Retinal pigment epithelial cell (primary cell): ENCODE measurements around the gene MAGEF1.

Experiments used
- DNase-seq: peaks from one replicate; pipeline ENCODE4 v3.0.0-alpha.2; 2010; ENCODE audit warnings: low read depth
- H3K4me3 ChIP-seq: 2 replicates; pipeline ENCODE4 v1.5.1; 2011; ENCODE audit warnings: mild to moderate bottlenecking, low read length, control low read depth, moderate library complexity
- CTCF ChIP-seq: conservative IDR thresholded peaks from 2 replicates; pipeline ENCODE4 v1.5.1; 2011; ENCODE audit warnings: low read depth, low read length, control low read depth, inconsistent platforms

MAGEF1 gene

GRCh38 chr3:184741259-184741556 is 29.3 kb upstream of the MAGEF1 start:
- H3K4me3 ChIP-seq = no peak overlapping the region
- DNase-seq = no peak
- TF ChIP-seq CTCF = no peak

GRCh38 chr3:184740509-184741258 is 28.8 kb upstream of the MAGEF1 start:
- no peak for DNase-seq
- no peak overlapping the region for H3K4me3 ChIP-seq
- TF ChIP-seq CTCF = no peak

GRCh38 chr3:184739594-184740505 is 28.0 kb upstream of the MAGEF1 start:
- no peak for TF ChIP-seq CTCF
- DNase-seq = no peak
- H3K4me3 ChIP-seq = no peak overlapping the region

GRCh38 chr3:184738982-184739381 is 27.1 kb upstream of the MAGEF1 start:
- TF ChIP-seq CTCF = no peak
- DNase-seq = no peak
- no peak overlapping the region for H3K4me3 ChIP-seq

- H3K4me3 ChIP-seq = no peak overlapping the region
- TF ChIP-seq CTCF = no peak
- DNase-seq = no peak
These were observed 26.6 kb upstream of the MAGEF1 start for GRCh38 chr3:184738506-184738890.

- TF ChIP-seq CTCF = no peak
- H3K4me3 ChIP-seq = no peak overlapping the region
- DNase-seq = peak; percentile 56
These were observed 26.0 kb upstream of the MAGEF1 start for GRCh38 chr3:184737641-184738505.
